ENCODE results near the gene ACP4. TPM values are rescaled to one million over a fixed set of nuclear protein-coding genes. Genes with fewer than 3 reads are reported as not detected.
"Not testable (repeated sequence)": the region's sequence is repeated elsewhere in the genome, so short reads cannot be mapped to it uniquely, and the experiment has no call there.

ACP4 gene
- total and polyA plus RNA-seq, 2 of the 13 experiments (the other 11 are each of a cell fraction or from before 2014, with no cell fraction given): 0.08 TPM; not detected in 1

- H3K27me3 ChIP-seq (ENCODE audit: control insufficient read depth in 1 of 2, insufficient read depth in 2 of 2, low read length in 2 of 2): no peaks in the 10 kb centered on the region; a peak in 2 of 5 replicates
- H2AFZ ChIP-seq (ENCODE audit: low read length): no peak overlapping the region
- H4K20me1 ChIP-seq (ENCODE audit: insufficient read depth, low read length): no peaks in the 10 kb centered on the region
- CTCF ChIA-PET (ENCODE audit: low intra/inter-chr PET ratio, low total read pairs): no interaction called here
- FAIRE-seq: no peak
- peaks cover 8% of the 10 kb centered on the region for H3K4me1 ChIP-seq (ENCODE audit: insufficient read depth, low read length)
- no peak for ATAC-seq
- TF ChIP-seq NKX3-1 (CRISPR knock-in tag; IDR thresholded peaks at IDR 0.05): no peak
- TF ChIP-seq MXI1 (IDR thresholded peaks at IDR 0.05; ENCODE audit: borderline replicate concordance, low read depth, low read length): no peak
- no peak for TF ChIP-seq GTF3A (CRISPR knock-in tag; conservative IDR thresholded peaks at IDR 0.05)
- TF ChIP-seq ZNF629 (CRISPR knock-in tag; conservative IDR thresholded peaks at IDR 0.05): peak; percentile 59
- no peak for TF ChIP-seq GLMP (CRISPR knock-in tag; IDR thresholded peaks at IDR 0.05; ENCODE audit: borderline replicate concordance)
- TF ChIP-seq ZFP37 (CRISPR knock-in tag; IDR thresholded peaks at IDR 0.05; ENCODE audit: borderline replicate concordance): no peak
- TF ChIP-seq POLR2AphosphoS2 (IDR thresholded peaks at IDR 0.05; ENCODE audit: low read depth, low read length): no peak
- no peaks in the 10 kb centered on the region for H3K9me3 ChIP-seq (ENCODE audit: low read length)
- no peak for DNase-seq (ENCODE audit: low spot score)
- POLR2A ChIA-PET: no interaction called here
- intact Hi-C loops (cut with micrococcal nuclease; ENCODE audit: unreplicated experiment) (no loop called here), in situ Hi-C loops (cut with HindIII; ENCODE audit: extremely low pct_ligation_motif_present, low pct_unique_long_range_greater_than_20kb) (no loop called here)
- BruUV-seq (replicated peaks): no TSS peak
- H3K79me2 ChIP-seq (ENCODE audit: insufficient read depth, low read length): peaks cover 5% of the 10 kb centered on the region
- no peak overlapping the region for H3K4me3 ChIP-seq (replicated peaks in 1 of 3; ENCODE audit: insufficient read depth in 1 of 3, low read depth in 2 of 3, low read length in 3 of 3)
- no peaks in the 10 kb centered on the region for H3K36me3 ChIP-seq (replicated peaks in 1 of 2; ENCODE audit: control insufficient read depth in 1 of 2, insufficient read depth in 2 of 2, low read length in 2 of 2)
- H3K4me2 ChIP-seq (ENCODE audit: low read depth, low read length): no peak overlapping the region
- H3K27ac ChIP-seq (ENCODE audit: extremely low read length, insufficient read depth, low read length): no peak overlapping the region
- 0% methylated on average over 1 of the region's 1 CpG for WGBS (ENCODE audit: low lambda C conversion rate)
- H3K9ac ChIP-seq (ENCODE audit: insufficient read depth, low read depth, low read length): no peak overlapping the region
These were observed 18.6 kb downstream of the ACP4 start for GRCh38 chr19:50808856-50809255.

GRCh38 chr19:50811622-50812238, 21.5 kb downstream of the ACP4 start:
- H3K4me1 ChIP-seq (ENCODE audit: insufficient read depth, low read length); H3K4me2 ChIP-seq (ENCODE audit: low read depth, low read length); H3K4me3 ChIP-seq (replicated peaks in 1 of 3; ENCODE audit: insufficient read depth in 1 of 3, low read depth in 2 of 3, low read length in 3 of 3); H3K36me3 ChIP-seq (replicated peaks in 1 of 2; ENCODE audit: control insufficient read depth in 1 of 2, insufficient read depth in 2 of 2, low read length in 2 of 2); intact Hi-C loops (cut with micrococcal nuclease; ENCODE audit: unreplicated experiment); in situ Hi-C loops (cut with HindIII; ENCODE audit: extremely low pct_ligation_motif_present, low pct_unique_long_range_greater_than_20kb); FAIRE-seq; BruUV-seq (replicated peaks); H3K27me3 ChIP-seq (ENCODE audit: control insufficient read depth in 1 of 2, insufficient read depth in 2 of 2, low read length in 2 of 2); CTCF ChIA-PET (ENCODE audit: low intra/inter-chr PET ratio, low total read pairs); ATAC-seq; H3K27ac ChIP-seq (ENCODE audit: extremely low read length, insufficient read depth, low read length); DNase-seq (ENCODE audit: low spot score); H3K9me3 ChIP-seq (ENCODE audit: low read length); H3K79me2 ChIP-seq (ENCODE audit: insufficient read depth, low read length); H2AFZ ChIP-seq (ENCODE audit: low read length); H4K20me1 ChIP-seq (ENCODE audit: insufficient read depth, low read length); H3K9ac ChIP-seq (ENCODE audit: insufficient read depth, low read depth, low read length); POLR2A ChIA-PET: not testable (repeated sequence)
- WGBS (ENCODE audit: low lambda C conversion rate): 0% methylated on average over 1 of the region's 3 CpGs
- TF ChIP-seq ZNF263 (CRISPR knock-in tag; IDR thresholded peaks at IDR 0.05): peak; percentile 85

Measured in HepG2 (cell line).